OCI-LY1 (cell line): ENCODE data around the gene H1-8.
"Not testable (repeated sequence)": the region's sequence is repeated elsewhere in the genome, so short reads cannot be mapped to it uniquely, and the experiment has no call there.

ENCODE experiments used
- H2AFZ ChIP-seq: fragments of 200-600 bp; sonication (generic), shearing (Covaris generic); 2 replicates; pipeline ENCODE4 v1.6.0; 2014; ENCODE audit warnings: antibody characterized with exemption, mild to moderate bottlenecking, low read length
- H3F3A ChIP-seq: fragments of 200-600 bp; sonication (generic), shearing (Covaris generic); 2 replicates; pipeline ENCODE4 v1.6.0; 2014; ENCODE audit warnings: mild to moderate bottlenecking, antibody characterized with exemption, low read length, moderate library complexity; ENCODE audit not compliant: insufficient read depth
- H3K27ac ChIP-seq: fragments of 200-600 bp; sonication (generic); 2 replicates; pipeline ENCODE4 v1.5.1; 2014; ENCODE audit warnings: low read length, mixed run types, mild to moderate bottlenecking, low read depth; ENCODE audit not compliant: poor library complexity, severe bottlenecking
- H3K27me3 ChIP-seq: fragments of 200-600 bp; sonication (generic); 2 replicates; pipeline ENCODE4 v1.6.0; 2014; ENCODE audit warnings: antibody characterized with exemption, mild to moderate bottlenecking, low read length, moderate library complexity; ENCODE audit not compliant: insufficient read depth
- H3K36me3 ChIP-seq: fragments of 200-600 bp; sonication (generic); 2 replicates; pipeline ENCODE4 v1.6.1; 2014; ENCODE audit warnings: mild to moderate bottlenecking, antibody characterized with exemption, low read length, moderate library complexity, mixed read lengths; ENCODE audit not compliant: insufficient read depth
- H3K4me1 ChIP-seq: fragments of 200-600 bp; sonication (generic); 2 replicates; pipeline ENCODE4 v1.5.1; 2014; ENCODE audit warnings: mild to moderate bottlenecking, low read length, moderate library complexity; ENCODE audit not compliant: insufficient read depth, severe bottlenecking
- H3K4me2 ChIP-seq: fragments of 200-600 bp; sonication (generic), shearing (Covaris generic); 2 replicates; pipeline ENCODE4 v1.6.1; 2014; ENCODE audit warnings: low read length
- H3K4me3 ChIP-seq: fragments of 200-600 bp; sonication (generic); 2 replicates; pipeline ENCODE4 v1.5.1; 2014; ENCODE audit warnings: low read length, low read depth, mild to moderate bottlenecking, mixed read lengths; ENCODE audit not compliant: poor library complexity, severe bottlenecking
- H3K79me2 ChIP-seq: fragments of 200-600 bp; shearing (Covaris generic); 2 replicates; pipeline ENCODE4 v1.6.1; 2016; ENCODE audit warnings: mixed run types, low read length, mixed read lengths; ENCODE audit not compliant: insufficient read depth
- H3K9ac ChIP-seq: fragments of 200-600 bp; sonication (generic), shearing (Covaris generic); 2 replicates; pipeline ENCODE4 v1.6.1; 2014; ENCODE audit warnings: mild to moderate bottlenecking, low read length, mixed read lengths
- H3K9me2 ChIP-seq: fragments of 200-600 bp; sonication (generic), shearing (Covaris generic); 2 replicates; pipeline ENCODE4 v1.6.1; 2014; ENCODE audit warnings: low read depth, mild to moderate bottlenecking, low read length, mixed read lengths
- H3K9me3 ChIP-seq: fragments of 200-600 bp; shearing (Covaris generic); 2 replicates; pipeline ENCODE4 v1.6.1; 2014; ENCODE audit warnings: low read length, mixed read lengths
- H4K20me1 ChIP-seq: fragments of 200-600 bp; sonication (generic), shearing (Covaris generic); 2 replicates; pipeline ENCODE4 v1.6.0; 2016; ENCODE audit warnings: mild to moderate bottlenecking, low read length; ENCODE audit not compliant: insufficient read depth
- EZH2 ChIP-seq: fragments of 200-600 bp; sonication (generic), shearing (Covaris generic); IDR thresholded peaks from 2 replicates; pipeline ENCODE4 v1.8.0; 2017; ENCODE audit warnings: borderline replicate concordance, mixed run types, mild to moderate bottlenecking, antibody characterized with exemption, low read length, moderate library complexity, mixed read lengths
- TF ChIP-seq, protein P1 (sequence below): fragments of 200-600 bp; sonication (generic), shearing (Covaris generic); IDR thresholded peaks from 2 replicates; pipeline ENCODE4 v1.5.1; 2017; ENCODE audit warnings: mild to moderate bottlenecking, antibody characterized with exemption, low read length, moderate library complexity, mixed read lengths

H1-8 gene

DNA sequence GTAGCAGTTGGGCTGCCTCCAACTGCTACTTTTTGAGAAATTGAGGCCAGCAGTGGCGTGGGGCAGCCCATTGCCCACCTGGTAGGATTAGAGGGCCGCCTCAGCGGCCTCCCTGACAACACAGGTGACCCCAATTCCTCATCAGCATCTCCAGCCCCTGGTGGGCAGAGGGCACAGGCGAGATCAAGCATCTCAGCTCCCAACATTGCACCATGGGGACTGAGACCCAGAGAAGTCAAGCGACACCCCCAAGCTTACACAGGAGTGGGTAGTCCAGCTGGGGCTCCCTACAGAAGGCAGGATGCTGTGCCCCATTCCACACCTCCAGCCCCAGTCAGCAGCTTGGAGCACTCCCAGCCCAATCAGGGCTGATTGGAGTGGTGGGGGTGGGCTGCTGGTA is 228 bp upstream of the H1-8 start:
- H3K4me2 ChIP-seq: no peak overlapping the region
- H3F3A ChIP-seq: no peaks in the 10 kb centered on the region
- TF ChIP-seq, protein P1, sequence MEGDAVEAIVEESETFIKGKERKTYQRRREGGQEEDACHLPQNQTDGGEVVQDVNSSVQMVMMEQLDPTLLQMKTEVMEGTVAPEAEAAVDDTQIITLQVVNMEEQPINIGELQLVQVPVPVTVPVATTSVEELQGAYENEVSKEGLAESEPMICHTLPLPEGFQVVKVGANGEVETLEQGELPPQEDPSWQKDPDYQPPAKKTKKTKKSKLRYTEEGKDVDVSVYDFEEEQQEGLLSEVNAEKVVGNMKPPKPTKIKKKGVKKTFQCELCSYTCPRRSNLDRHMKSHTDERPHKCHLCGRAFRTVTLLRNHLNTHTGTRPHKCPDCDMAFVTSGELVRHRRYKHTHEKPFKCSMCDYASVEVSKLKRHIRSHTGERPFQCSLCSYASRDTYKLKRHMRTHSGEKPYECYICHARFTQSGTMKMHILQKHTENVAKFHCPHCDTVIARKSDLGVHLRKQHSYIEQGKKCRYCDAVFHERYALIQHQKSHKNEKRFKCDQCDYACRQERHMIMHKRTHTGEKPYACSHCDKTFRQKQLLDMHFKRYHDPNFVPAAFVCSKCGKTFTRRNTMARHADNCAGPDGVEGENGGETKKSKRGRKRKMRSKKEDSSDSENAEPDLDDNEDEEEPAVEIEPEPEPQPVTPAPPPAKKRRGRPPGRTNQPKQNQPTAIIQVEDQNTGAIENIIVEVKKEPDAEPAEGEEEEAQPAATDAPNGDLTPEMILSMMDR: no peak
- no peak for TF ChIP-seq EZH2
- H4K20me1 ChIP-seq: no peaks in the 10 kb centered on the region
- H3K79me2 ChIP-seq: no peaks in the 10 kb centered on the region
- H3K4me1 ChIP-seq: no peaks in the 10 kb centered on the region
- H3K9me2 ChIP-seq: no peaks in the 10 kb centered on the region
- no peak overlapping the region for H3K27ac ChIP-seq
- no peak overlapping the region for H2AFZ ChIP-seq
- H3K9ac ChIP-seq: no peak overlapping the region
- no peak overlapping the region for H3K4me3 ChIP-seq
- H3K36me3 ChIP-seq: no peaks in the 10 kb centered on the region
- no peaks in the 10 kb centered on the region for H3K9me3 ChIP-seq
- H3K27me3 ChIP-seq: peaks cover 4% of the 10 kb centered on the region; the same call in 1 of the 2 replicates

GRCh38 chr3:129543999-129544398 is 1.0 kb downstream of the H1-8 start:
- Histone ChIP-seq H2AFZ (no peak overlapping the region), H3K79me2 (no peaks in the 10 kb centered on the region)

DNA sequence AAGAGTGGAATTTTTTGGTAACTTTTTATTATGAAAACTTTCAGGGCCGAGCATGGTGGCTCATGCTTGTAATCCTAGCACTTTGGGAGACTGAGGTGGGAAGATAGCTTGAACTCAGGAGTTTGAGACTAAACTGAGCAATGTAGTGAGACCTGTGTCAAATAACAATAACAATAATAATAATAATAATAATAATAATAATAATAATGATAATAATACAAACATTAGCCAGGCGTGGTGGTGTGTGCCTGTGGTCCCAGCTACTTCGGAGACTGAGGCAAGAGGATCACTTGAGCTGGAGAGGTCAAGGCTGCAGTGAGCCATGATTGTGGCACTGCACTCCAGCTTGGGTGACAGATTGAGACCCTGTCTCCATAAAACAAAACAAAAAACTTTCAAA is 3.0 kb downstream of the H1-8 start:
- H3K36me3 ChIP-seq, H3K9me2 ChIP-seq, H3F3A ChIP-seq, H4K20me1 ChIP-seq, H3K9me3 ChIP-seq, H2AFZ ChIP-seq, H3K27ac ChIP-seq, H3K79me2 ChIP-seq, H3K4me1 ChIP-seq, H3K4me2 ChIP-seq, H3K9ac ChIP-seq, H3K27me3 ChIP-seq, H3K4me3 ChIP-seq: not testable (repeated sequence)

More at GRCh38 chr3:129543999-129544398, 1.0 kb downstream of the H1-8 start:
- H3K4me1 ChIP-seq: no peaks in the 10 kb centered on the region
- H3K36me3 ChIP-seq: no peaks in the 10 kb centered on the region
- H3K4me2 ChIP-seq: no peak overlapping the region
- TF ChIP-seq EZH2: no peak
- TF ChIP-seq, protein P1: no peak
- no peak overlapping the region for H3K9ac ChIP-seq
- H3K27me3 ChIP-seq: peaks cover 4% of the 10 kb centered on the region; the same call in 1 of the 2 replicates
- H3K9me2 ChIP-seq: no peaks in the 10 kb centered on the region
- no peaks in the 10 kb centered on the region for H3K9me3 ChIP-seq
- no peaks in the 10 kb centered on the region for H3F3A ChIP-seq
- H3K27ac ChIP-seq: no peak overlapping the region
- H4K20me1 ChIP-seq: no peaks in the 10 kb centered on the region
- no peak overlapping the region for H3K4me3 ChIP-seq

- Histone ChIP-seq H3F3A (no peaks in the 10 kb centered on the region), H3K27me3 (no peaks in the 10 kb centered on the region; the same call in 1 of the 2 replicates), H3K27ac (no peak overlapping the region), H4K20me1 (no peaks in the 10 kb centered on the region), H3K4me3 (no peak overlapping the region), H3K36me3 (no peaks in the 10 kb centered on the region), H3K9ac (no peak overlapping the region), H2AFZ (no peak overlapping the region), H3K79me2 (no peaks in the 10 kb centered on the region), H3K4me2 (no peak overlapping the region), H3K4me1 (no peaks in the 10 kb centered on the region), H3K9me2 (no peaks in the 10 kb centered on the region), H3K9me3 (no peaks in the 10 kb centered on the region)
- TF ChIP-seq, protein P1: no peak
- no peak for TF ChIP-seq EZH2
Observed at GRCh38 chr3:129547241-129547640, 4.3 kb downstream of the H1-8 start.
